ENCODE data around the gene A3GALT2. TPM values are rescaled to one million over a fixed set of nuclear protein-coding genes. Genes with fewer than 3 reads are reported as not detected.

The A3GALT2 gene
- total RNA-seq, 1 experiment from 2014 or later = not detected

Small RNA genes lying within 50 kb of the gene (small RNA-seq; reads per million reads assigned to genes)
- gene RN7SKP16 = 0.87 reads per million, percentile 25 among the genes with 10 or more reads in this experiment

Other genes starting within 250 kb of the A3GALT2 start
- gene AZIN2, start 239.9 kb downstream of the A3GALT2 start, total RNA-seq (2014; rRNA removed; shearing (Covaris generic); ENCODE audit: low replicate concordance) = 0.30 and 1.8 TPM in 2 replicates
- 9.1 and 18.7 TPM in 2 replicates for gene TRIM62, start 139.1 kb downstream of the A3GALT2 start, total RNA-seq (2014; rRNA removed; shearing (Covaris generic); ENCODE audit: low replicate concordance)
- 14.3 and 16.7 TPM in 2 replicates for gene ZNF362, start 64.6 kb downstream of the A3GALT2 start, total RNA-seq (2014; rRNA removed; shearing (Covaris generic); ENCODE audit: low replicate concordance)
- 54.3 and 79.5 TPM in 2 replicates for gene PHC2, start 110.0 kb upstream of the A3GALT2 start, total RNA-seq (2014; rRNA removed; shearing (Covaris generic); ENCODE audit: low replicate concordance)
- 5.0 and 8.4 TPM in 2 replicates for gene ZSCAN20, start 151.5 kb upstream of the A3GALT2 start, total RNA-seq (2014; rRNA removed; shearing (Covaris generic); ENCODE audit: low replicate concordance)

Data from Karpas-422 (cell line).